DND-41 (cell line): ENCODE measurements around the gene PEX5L.

Experiments
- ATAC-seq: fragments of 200-7000 bp; cut with Tn5 transposase; 3 replicates; pipeline ENCODE4 v1.9.1; 2021; ENCODE audit warnings: low read depth; ENCODE audit not compliant: insufficient read depth
- DNase-seq: peaks from one replicate; pipeline ENCODE4 v3.0.0-alpha.2; 2020
- H2AFZ ChIP-seq: 2 replicates; pipeline ENCODE4 v1.6.0; 2012; ENCODE audit warnings: low read depth, low read length
- H3K27ac ChIP-seq: 2 replicates; pipeline ENCODE4 v1.5.1; 2012; ENCODE audit warnings: low read length, inconsistent platforms
- H3K27me3 ChIP-seq: fragments of 200-600 bp; sonication (generic); 2 replicates; pipeline ENCODE4 v1.6.0; 2012; ENCODE audit warnings: low read length, mild to moderate bottlenecking, inconsistent platforms; ENCODE audit not compliant: insufficient read depth, poor library complexity
- H3K36me3 ChIP-seq: 2 replicates; pipeline ENCODE4 v1.5.1; 2012; ENCODE audit warnings: low read length, inconsistent platforms; ENCODE audit not compliant: insufficient read depth
- H3K4me1 ChIP-seq: 2 replicates; pipeline ENCODE4 v1.5.1; 2012; ENCODE audit warnings: mild to moderate bottlenecking, low read length; ENCODE audit not compliant: insufficient read depth
- H3K4me2 ChIP-seq: 2 replicates; pipeline ENCODE4 v1.6.0; 2012; ENCODE audit warnings: mild to moderate bottlenecking, moderate library complexity, low read length, inconsistent platforms; ENCODE audit not compliant: insufficient read depth
- H3K4me3 ChIP-seq, 2 experiments: fragments of 200-600 bp in 1 of 2; shearing (Covaris generic) in 1 of 2; 2 replicates each; pipeline ENCODE4 v1.5.1; 2012 to 2016; ENCODE audit warnings: inconsistent platforms in 2 of 2, low read length in 2 of 2, mild to moderate bottlenecking in 2 of 2, low read depth in 1 of 2, moderate library complexity in 1 of 2
- H3K79me2 ChIP-seq: 2 replicates; pipeline ENCODE4 v1.6.0; 2012; ENCODE audit warnings: low read length, inconsistent platforms; ENCODE audit not compliant: insufficient read depth
- H3K9ac ChIP-seq: 2 replicates; pipeline ENCODE4 v1.6.0; 2012; ENCODE audit warnings: low read depth, mild to moderate bottlenecking, inconsistent platforms, low read length, moderate library complexity
- H3K9me3 ChIP-seq: 2 replicates; pipeline ENCODE4 v1.5.1; 2012; ENCODE audit warnings: low read length, moderate library complexity, mild to moderate bottlenecking, inconsistent platforms; ENCODE audit not compliant: insufficient read depth, severe bottlenecking
- H4K20me1 ChIP-seq: 2 replicates; pipeline ENCODE4 v1.6.0; 2012; ENCODE audit warnings: low read length; ENCODE audit not compliant: insufficient read depth
- EZH2 ChIP-seq: IDR thresholded peaks from 3 replicates; pipeline ENCODE4 v1.6.1; 2012; ENCODE audit warnings: borderline replicate concordance, low read depth, mild to moderate bottlenecking, moderate library complexity, low read length, inconsistent platforms; ENCODE audit not compliant: severe bottlenecking
- TF ChIP-seq, protein P1 (sequence below): IDR thresholded peaks from 2 replicates; pipeline ENCODE4 v1.5.1; 2012; ENCODE audit warnings: borderline replicate concordance, low read length, moderate library complexity, mild to moderate bottlenecking; ENCODE audit not compliant: poor library complexity, severe bottlenecking; ENCODE audit errors: extremely low read depth

PEX5L gene

DNA sequence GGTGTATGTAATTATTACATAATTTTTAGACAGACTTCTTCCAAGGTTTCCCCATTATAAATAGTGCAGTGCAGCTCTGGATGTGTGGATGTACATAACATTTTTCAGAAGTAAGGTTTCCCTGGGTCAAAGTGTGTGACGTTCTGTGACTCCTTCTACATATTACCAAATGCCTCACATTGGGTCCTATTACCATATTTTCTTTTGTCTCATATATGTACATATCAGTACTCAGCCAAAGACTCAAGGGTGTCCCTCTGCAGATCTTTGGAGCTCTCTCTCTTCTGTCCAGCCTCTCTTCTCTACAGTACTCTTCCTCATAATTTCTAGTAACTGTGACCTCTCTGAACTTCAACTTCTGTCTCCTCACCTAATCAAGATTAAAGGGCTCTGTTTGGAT lies 31.3 kb upstream of the PEX5L start:
- no peak for ATAC-seq
- Histone ChIP-seq H2AFZ (no peak overlapping the region), H3K36me3 (no peaks in the 10 kb centered on the region), H4K20me1 (no peaks in the 10 kb centered on the region), H3K4me2 (no peak overlapping the region), H3K4me1 (peaks cover 8% of the 10 kb centered on the region), H3K27me3 (no peaks in the 10 kb centered on the region), H3K9me3 (no peaks in the 10 kb centered on the region), H3K79me2 (no peaks in the 10 kb centered on the region), H3K9ac (no peak overlapping the region), H3K4me3 (no peak overlapping the region), H3K27ac (no peak overlapping the region)
- no peak for DNase-seq
- no peak for TF ChIP-seq EZH2
- TF ChIP-seq, protein P1, sequence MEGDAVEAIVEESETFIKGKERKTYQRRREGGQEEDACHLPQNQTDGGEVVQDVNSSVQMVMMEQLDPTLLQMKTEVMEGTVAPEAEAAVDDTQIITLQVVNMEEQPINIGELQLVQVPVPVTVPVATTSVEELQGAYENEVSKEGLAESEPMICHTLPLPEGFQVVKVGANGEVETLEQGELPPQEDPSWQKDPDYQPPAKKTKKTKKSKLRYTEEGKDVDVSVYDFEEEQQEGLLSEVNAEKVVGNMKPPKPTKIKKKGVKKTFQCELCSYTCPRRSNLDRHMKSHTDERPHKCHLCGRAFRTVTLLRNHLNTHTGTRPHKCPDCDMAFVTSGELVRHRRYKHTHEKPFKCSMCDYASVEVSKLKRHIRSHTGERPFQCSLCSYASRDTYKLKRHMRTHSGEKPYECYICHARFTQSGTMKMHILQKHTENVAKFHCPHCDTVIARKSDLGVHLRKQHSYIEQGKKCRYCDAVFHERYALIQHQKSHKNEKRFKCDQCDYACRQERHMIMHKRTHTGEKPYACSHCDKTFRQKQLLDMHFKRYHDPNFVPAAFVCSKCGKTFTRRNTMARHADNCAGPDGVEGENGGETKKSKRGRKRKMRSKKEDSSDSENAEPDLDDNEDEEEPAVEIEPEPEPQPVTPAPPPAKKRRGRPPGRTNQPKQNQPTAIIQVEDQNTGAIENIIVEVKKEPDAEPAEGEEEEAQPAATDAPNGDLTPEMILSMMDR: no peak

DNA sequence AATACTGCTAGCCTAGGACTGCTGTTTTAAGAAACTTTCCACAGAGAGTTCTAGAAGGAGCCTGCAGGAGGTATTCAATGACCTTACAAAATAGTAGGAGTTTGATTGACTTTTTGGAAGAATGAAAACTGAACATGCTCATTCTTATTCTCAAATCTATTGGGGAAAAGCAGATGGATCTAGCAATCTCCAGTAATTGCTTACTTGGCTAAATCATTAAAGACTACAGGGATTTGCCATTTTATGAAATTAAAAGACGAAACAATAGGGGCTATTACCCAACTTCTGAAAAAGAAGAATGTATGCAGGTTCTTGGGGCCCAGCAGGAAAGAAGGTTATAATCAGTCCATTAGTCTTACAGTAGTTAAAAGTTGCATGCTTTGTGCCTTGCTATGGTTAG lies 29.9 kb upstream of the PEX5L start:
- H3K4me2 ChIP-seq: no peak overlapping the region
- no peaks in the 10 kb centered on the region for H4K20me1 ChIP-seq
- ATAC-seq (no peak), DNase-seq (no peak)
- H3K9ac ChIP-seq: no peak overlapping the region
- peaks cover 8% of the 10 kb centered on the region for H3K4me1 ChIP-seq
- no peaks in the 10 kb centered on the region for H3K9me3 ChIP-seq
- no peak overlapping the region for H3K27ac ChIP-seq
- H3K4me3 ChIP-seq: no peak overlapping the region
- H2AFZ ChIP-seq: no peak overlapping the region
- H3K36me3 ChIP-seq: no peaks in the 10 kb centered on the region
- H3K79me2 ChIP-seq: no peaks in the 10 kb centered on the region
- no peaks in the 10 kb centered on the region for H3K27me3 ChIP-seq
- TF ChIP-seq EZH2: no peak
- TF ChIP-seq, protein P1: no peak

DNA sequence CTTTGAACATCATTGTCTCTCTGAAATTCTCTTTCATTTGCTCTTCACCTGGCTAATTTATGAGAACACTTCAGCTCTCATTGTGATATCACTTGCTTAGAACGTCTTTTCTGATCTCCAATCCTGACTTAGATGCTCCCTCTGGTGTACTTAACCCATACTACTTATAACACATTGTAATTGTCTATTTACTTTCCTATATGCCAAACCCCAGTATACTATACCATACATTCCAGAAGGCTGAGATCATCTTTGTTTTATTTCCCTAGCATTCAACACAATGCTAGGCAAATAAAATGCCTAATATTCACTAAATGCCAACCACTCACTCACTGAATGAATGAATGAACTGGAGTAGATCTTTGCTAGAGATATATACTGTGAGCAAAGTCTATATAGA lies 27.0 kb upstream of the PEX5L start:
- no peak for DNase-seq

More for the DNA sequence above, 27.0 kb upstream of the PEX5L start:
- Histone ChIP-seq H2AFZ (no peak overlapping the region), H3K4me1 (no peaks in the 10 kb centered on the region), H3K36me3 (no peaks in the 10 kb centered on the region), H3K79me2 (no peaks in the 10 kb centered on the region), H3K4me2 (no peak overlapping the region), H3K9ac (no peak overlapping the region), H3K27me3 (no peaks in the 10 kb centered on the region), H4K20me1 (no peaks in the 10 kb centered on the region), H3K27ac (no peak overlapping the region), H3K4me3 (no peak overlapping the region), H3K9me3 (no peaks in the 10 kb centered on the region)
- TF ChIP-seq, protein P1: no peak
- no peak for TF ChIP-seq EZH2
- ATAC-seq: no peak
